ENCODE results near the gene ANKS1B.

The ANKS1B gene

DNA sequence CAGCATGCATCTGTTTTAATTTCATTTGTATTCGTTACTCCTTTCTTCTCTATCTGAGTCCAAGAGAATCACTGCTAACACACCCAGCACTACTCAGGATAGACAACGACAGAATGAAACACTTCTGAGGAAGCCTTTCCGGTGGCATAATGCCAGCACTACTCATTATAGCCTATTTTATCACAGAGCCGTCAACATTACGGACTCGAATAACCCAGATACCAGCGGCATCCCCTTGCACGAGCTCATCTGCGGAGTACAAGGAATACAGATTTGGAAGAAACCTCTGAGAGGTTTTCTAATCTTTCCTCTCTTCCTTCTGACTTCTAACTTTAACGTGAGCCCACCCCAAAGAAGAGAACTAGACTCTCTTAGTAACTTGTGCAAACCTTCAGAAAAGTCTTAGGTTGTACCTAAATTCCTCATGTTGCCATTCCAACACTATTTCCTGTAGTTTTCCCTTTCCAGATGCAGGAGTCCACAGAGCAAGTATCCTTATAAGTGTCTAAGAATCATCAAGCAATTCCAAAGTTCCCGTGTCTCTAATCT is 1091.5 kb downstream of the ANKS1B start:
- no peak overlapping the region for H3K4me3 ChIP-seq (ENCODE audit: low read length)
- H3K27me3 ChIP-seq (replicated peaks; ENCODE audit: control insufficient read depth, insufficient read depth, low read length) = peaks cover 50% of the 10 kb centered on the region
- H3K36me3 ChIP-seq (ENCODE audit: control insufficient read depth, insufficient read depth, low read length, severe bottlenecking) = no peaks in the 10 kb centered on the region
- DNase-seq (ENCODE audit: low read depth) = no peak
- peaks cover 3% of the 10 kb centered on the region for H3K9me3 ChIP-seq (ENCODE audit: control insufficient read depth, low read length)
- H3K4me1 ChIP-seq (ENCODE audit: control insufficient read depth, insufficient read depth, low read length) = no peaks in the 10 kb centered on the region
- no peak overlapping the region for H3K9ac ChIP-seq (ENCODE audit: low read length)

DNA sequence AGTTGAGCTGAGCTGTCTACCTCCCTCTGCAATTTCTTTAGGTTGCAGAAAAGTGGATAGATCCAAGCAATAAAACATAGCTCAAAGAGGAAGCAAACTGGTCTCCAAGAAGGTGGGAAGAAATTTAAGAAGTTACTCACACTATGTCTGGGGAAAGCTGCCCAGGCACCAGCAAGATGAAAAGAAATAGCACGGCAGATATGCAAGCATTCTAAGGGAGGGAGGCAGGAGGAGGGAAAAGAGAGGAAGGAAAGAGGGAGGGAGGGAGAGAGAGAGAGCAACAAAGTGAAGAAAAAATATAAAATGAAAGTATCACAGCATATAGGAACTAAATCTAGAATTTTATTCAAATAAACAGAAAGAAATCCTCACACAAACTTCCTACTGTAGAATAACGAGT is 1099.0 kb downstream of the ANKS1B start:
- no peaks in the 10 kb centered on the region for H3K4me1 ChIP-seq (ENCODE audit: control insufficient read depth, insufficient read depth, low read length)
- DNase-seq (ENCODE audit: low read depth) = no peak
- H3K27me3 ChIP-seq (replicated peaks; ENCODE audit: control insufficient read depth, insufficient read depth, low read length) = no peaks in the 10 kb centered on the region
- H3K9me3 ChIP-seq (ENCODE audit: control insufficient read depth, low read length) = no peaks in the 10 kb centered on the region
- no peak overlapping the region for H3K4me3 ChIP-seq (ENCODE audit: low read length)
- H3K36me3 ChIP-seq (ENCODE audit: control insufficient read depth, insufficient read depth, low read length, severe bottlenecking) = no peaks in the 10 kb centered on the region
- H3K9ac ChIP-seq (ENCODE audit: low read length) = no peak overlapping the region

DNA sequence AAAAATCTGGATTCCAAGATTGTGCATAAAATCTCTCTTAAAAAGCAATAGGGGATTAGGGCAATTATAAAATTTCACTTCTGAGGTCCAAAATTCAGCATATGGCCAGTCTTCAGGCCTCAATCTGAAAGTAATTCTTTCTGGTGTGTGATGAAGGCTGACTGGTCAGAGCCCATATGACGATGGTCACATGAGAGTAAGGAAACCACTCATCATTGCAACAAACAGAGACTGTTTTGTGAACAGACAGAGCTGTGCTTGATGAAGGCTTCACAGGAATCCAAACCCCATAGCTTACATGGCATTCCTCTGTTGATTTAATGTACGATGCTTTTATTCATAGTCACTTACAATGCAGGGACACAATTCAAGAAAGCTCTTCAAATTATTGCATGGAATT is 1101.5 kb downstream of the ANKS1B start:
- no peak for DNase-seq (ENCODE audit: low read depth)
- H3K4me1 ChIP-seq (ENCODE audit: control insufficient read depth, insufficient read depth, low read length) = no peaks in the 10 kb centered on the region
- no peaks in the 10 kb centered on the region for H3K9me3 ChIP-seq (ENCODE audit: control insufficient read depth, low read length)
- H3K4me3 ChIP-seq (ENCODE audit: low read length) = no peak overlapping the region
- H3K27me3 ChIP-seq (replicated peaks; ENCODE audit: control insufficient read depth, insufficient read depth, low read length) = no peaks in the 10 kb centered on the region
- H3K36me3 ChIP-seq (ENCODE audit: control insufficient read depth, insufficient read depth, low read length, severe bottlenecking) = no peaks in the 10 kb centered on the region
- no peak overlapping the region for H3K9ac ChIP-seq (ENCODE audit: low read length)

- Histone ChIP-seq H3K27me3 (replicated peaks; ENCODE audit: control insufficient read depth, insufficient read depth, low read length) (no peaks in the 10 kb centered on the region), H3K4me1 (ENCODE audit: control insufficient read depth, insufficient read depth, low read length) (no peaks in the 10 kb centered on the region), H3K4me3 (ENCODE audit: low read length) (no peak overlapping the region), H3K9me3 (ENCODE audit: control insufficient read depth, low read length) (no peaks in the 10 kb centered on the region), H3K36me3 (ENCODE audit: control insufficient read depth, insufficient read depth, low read length, severe bottlenecking) (no peaks in the 10 kb centered on the region), H3K9ac (ENCODE audit: low read length) (no peak overlapping the region)
- no peak for DNase-seq (ENCODE audit: low read depth)
Measured at GRCh38 chr12:98882526-98882925, 1102.2 kb downstream of the ANKS1B start.

DNA sequence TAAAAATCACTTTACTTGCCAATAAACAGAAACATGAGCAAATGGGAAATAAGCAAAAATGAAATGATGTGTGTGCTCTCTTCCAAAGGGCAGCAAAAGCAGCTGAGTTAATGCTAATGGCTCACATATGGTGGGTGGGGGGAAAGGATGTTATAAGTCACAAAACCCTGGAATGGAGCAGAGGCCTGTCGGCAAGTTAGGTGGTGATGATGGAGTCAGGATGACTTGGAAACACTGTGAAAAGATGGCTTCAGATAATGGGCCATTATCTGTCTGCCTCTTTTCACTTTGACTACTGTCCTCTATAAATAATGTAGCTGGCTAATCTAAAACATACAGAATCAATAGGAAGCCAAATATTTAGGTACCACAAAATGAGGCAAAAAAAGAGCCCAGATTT is 1111.0 kb downstream of the ANKS1B start:
- no peak overlapping the region for H3K4me3 ChIP-seq (ENCODE audit: low read length)
- no peaks in the 10 kb centered on the region for H3K4me1 ChIP-seq (ENCODE audit: control insufficient read depth, insufficient read depth, low read length)
- H3K27me3 ChIP-seq (replicated peaks; ENCODE audit: control insufficient read depth, insufficient read depth, low read length) = no peaks in the 10 kb centered on the region
- no peak for DNase-seq (ENCODE audit: low read depth)
- H3K9me3 ChIP-seq (ENCODE audit: control insufficient read depth, low read length) = no peaks in the 10 kb centered on the region
- H3K9ac ChIP-seq (ENCODE audit: low read length) = no peak overlapping the region
- H3K36me3 ChIP-seq (ENCODE audit: control insufficient read depth, insufficient read depth, low read length, severe bottlenecking) = no peaks in the 10 kb centered on the region

- Histone ChIP-seq H3K36me3 (ENCODE audit: control insufficient read depth, insufficient read depth, low read length, severe bottlenecking) (no peaks in the 10 kb centered on the region), H3K9ac (ENCODE audit: low read length) (no peak overlapping the region)
Measured at GRCh38 chr12:98870504-98870903, 1114.2 kb downstream of the ANKS1B start.

GRCh38 chr12:98869886-98870503 is 1114.7 kb downstream of the ANKS1B start:
- H3K4me1 ChIP-seq (ENCODE audit: control insufficient read depth, insufficient read depth, low read length) = no peaks in the 10 kb centered on the region
- H3K9me3 ChIP-seq (ENCODE audit: control insufficient read depth, low read length) = no peaks in the 10 kb centered on the region
- no peak for DNase-seq (ENCODE audit: low read depth)
- H3K4me3 ChIP-seq (ENCODE audit: low read length) = no peak overlapping the region
- H3K9ac ChIP-seq (ENCODE audit: low read length) = no peak overlapping the region
- no peaks in the 10 kb centered on the region for H3K36me3 ChIP-seq (ENCODE audit: control insufficient read depth, insufficient read depth, low read length, severe bottlenecking)
- peaks cover 4% of the 10 kb centered on the region for H3K27me3 ChIP-seq (replicated peaks; ENCODE audit: control insufficient read depth, insufficient read depth, low read length)

More at GRCh38 chr12:98870504-98870903, 1114.2 kb downstream of the ANKS1B start:
- Histone ChIP-seq H3K4me1 (ENCODE audit: control insufficient read depth, insufficient read depth, low read length) (no peaks in the 10 kb centered on the region), H3K27me3 (replicated peaks; ENCODE audit: control insufficient read depth, insufficient read depth, low read length) (peaks cover 4% of the 10 kb centered on the region), H3K4me3 (ENCODE audit: low read length) (no peak overlapping the region), H3K9me3 (ENCODE audit: control insufficient read depth, low read length) (no peaks in the 10 kb centered on the region)
- no peak for DNase-seq (ENCODE audit: low read depth)

DNA sequence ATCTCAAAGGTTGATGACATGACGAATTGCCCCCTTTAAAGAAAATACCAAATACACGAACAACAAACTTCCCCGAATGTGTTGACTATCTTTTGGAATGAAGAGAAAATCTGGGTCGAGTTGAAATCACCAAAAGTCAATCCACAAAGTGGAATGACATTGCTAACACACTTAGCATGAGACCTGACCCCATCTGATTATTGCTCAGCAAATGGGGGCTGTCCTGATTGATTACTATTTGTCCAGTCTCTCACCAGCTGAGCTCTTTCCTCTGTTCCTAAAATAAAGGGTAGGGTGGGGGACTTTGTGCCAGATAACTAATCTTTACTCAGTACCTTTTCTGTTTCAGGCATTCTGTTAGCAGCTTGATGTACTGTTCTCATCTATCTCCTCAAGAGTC is 1116.2 kb downstream of the ANKS1B start:
- Histone ChIP-seq H3K9ac (ENCODE audit: low read length) (no peak overlapping the region), H3K9me3 (ENCODE audit: control insufficient read depth, low read length) (no peaks in the 10 kb centered on the region), H3K27me3 (replicated peaks; ENCODE audit: control insufficient read depth, insufficient read depth, low read length) (peaks cover 4% of the 10 kb centered on the region), H3K4me3 (ENCODE audit: low read length) (no peak overlapping the region), H3K4me1 (ENCODE audit: control insufficient read depth, insufficient read depth, low read length) (no peaks in the 10 kb centered on the region), H3K36me3 (ENCODE audit: control insufficient read depth, insufficient read depth, low read length, severe bottlenecking) (no peaks in the 10 kb centered on the region)
- no peak for DNase-seq (ENCODE audit: low read depth)

GRCh38 chr12:98868076-98868475 is 1116.7 kb downstream of the ANKS1B start:
- Histone ChIP-seq H3K9me3 (ENCODE audit: control insufficient read depth, low read length) (no peaks in the 10 kb centered on the region), H3K4me3 (ENCODE audit: low read length) (no peak overlapping the region), H3K36me3 (ENCODE audit: control insufficient read depth, insufficient read depth, low read length, severe bottlenecking) (no peaks in the 10 kb centered on the region), H3K27me3 (replicated peaks; ENCODE audit: control insufficient read depth, insufficient read depth, low read length) (peaks cover 4% of the 10 kb centered on the region), H3K4me1 (ENCODE audit: control insufficient read depth, insufficient read depth, low read length) (no peaks in the 10 kb centered on the region), H3K9ac (ENCODE audit: low read length) (no peak overlapping the region)
- no peak for DNase-seq (ENCODE audit: low read depth)

DNA sequence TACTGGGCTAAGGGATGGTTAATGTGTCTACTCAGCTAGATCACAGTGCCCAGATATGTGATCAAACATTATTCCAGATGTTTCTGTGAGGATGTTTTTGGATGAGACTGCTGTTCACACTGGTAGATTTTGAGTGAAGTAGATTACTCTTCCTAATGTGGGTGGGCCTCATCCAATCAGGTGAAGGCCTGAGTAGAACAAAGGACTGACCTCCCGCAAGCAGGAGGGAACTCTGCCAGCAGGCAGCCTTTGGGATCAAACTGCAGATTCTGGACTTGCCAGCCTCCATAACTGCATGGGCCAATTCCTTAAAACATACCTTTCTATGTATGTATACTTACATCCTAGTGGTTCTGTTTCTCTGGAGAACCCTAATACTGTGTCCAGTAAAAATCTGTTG is 1120.4 kb downstream of the ANKS1B start:
- no peak overlapping the region for H3K9ac ChIP-seq (ENCODE audit: low read length)
- H3K36me3 ChIP-seq (ENCODE audit: control insufficient read depth, insufficient read depth, low read length, severe bottlenecking) = no peaks in the 10 kb centered on the region
- no peaks in the 10 kb centered on the region for H3K4me1 ChIP-seq (ENCODE audit: control insufficient read depth, insufficient read depth, low read length)
- no peak for DNase-seq (ENCODE audit: low read depth)
- H3K27me3 ChIP-seq (replicated peaks; ENCODE audit: control insufficient read depth, insufficient read depth, low read length) = peaks cover 4% of the 10 kb centered on the region
- H3K9me3 ChIP-seq (ENCODE audit: control insufficient read depth, low read length) = no peaks in the 10 kb centered on the region
- H3K4me3 ChIP-seq (ENCODE audit: low read length) = no peak overlapping the region

DNA sequence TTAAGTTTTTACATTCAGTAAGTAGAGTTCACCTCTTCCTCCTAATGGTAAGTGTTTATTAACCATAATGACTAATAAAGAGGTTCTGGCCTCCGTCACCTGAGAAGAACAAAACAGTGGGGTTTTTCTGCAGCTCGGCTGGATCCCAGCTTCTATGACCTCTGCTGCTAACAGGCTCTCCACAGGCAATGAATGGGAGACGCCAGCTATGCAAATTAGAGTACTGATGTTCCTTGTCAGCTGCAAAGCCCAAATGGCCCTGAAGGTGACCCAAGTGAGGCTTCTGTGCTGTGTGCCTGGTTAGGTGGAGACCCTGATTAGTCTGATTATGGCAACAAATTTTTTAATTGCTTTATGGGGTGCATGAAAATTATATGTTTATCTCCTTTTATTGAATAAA is 1121.6 kb downstream of the ANKS1B start:
- peaks cover 4% of the 10 kb centered on the region for H3K27me3 ChIP-seq (replicated peaks; ENCODE audit: control insufficient read depth, insufficient read depth, low read length)
- H3K9me3 ChIP-seq (ENCODE audit: control insufficient read depth, low read length) = no peaks in the 10 kb centered on the region
- no peaks in the 10 kb centered on the region for H3K36me3 ChIP-seq (ENCODE audit: control insufficient read depth, insufficient read depth, low read length, severe bottlenecking)
- no peak overlapping the region for H3K4me3 ChIP-seq (ENCODE audit: low read length)
- no peak for DNase-seq (ENCODE audit: low read depth)
- no peak overlapping the region for H3K9ac ChIP-seq (ENCODE audit: low read length)
- H3K4me1 ChIP-seq (ENCODE audit: control insufficient read depth, insufficient read depth, low read length) = no peaks in the 10 kb centered on the region

- no peak overlapping the region for H3K4me3 ChIP-seq (ENCODE audit: low read length)
- no peaks in the 10 kb centered on the region for H3K36me3 ChIP-seq (ENCODE audit: control insufficient read depth, insufficient read depth, low read length, severe bottlenecking)
- H3K9me3 ChIP-seq (ENCODE audit: control insufficient read depth, low read length) = no peaks in the 10 kb centered on the region
- no peak overlapping the region for H3K9ac ChIP-seq (ENCODE audit: low read length)
- no peak for DNase-seq (ENCODE audit: low read depth)
- no peaks in the 10 kb centered on the region for H3K27me3 ChIP-seq (replicated peaks; ENCODE audit: control insufficient read depth, insufficient read depth, low read length)
- no peaks in the 10 kb centered on the region for H3K4me1 ChIP-seq (ENCODE audit: control insufficient read depth, insufficient read depth, low read length)
Measured at GRCh38 chr12:98861251-98861650, 1123.5 kb downstream of the ANKS1B start.
